Mesendoderm (in vitro differentiated cells): ENCODE measurements around the gene METAP2.

Source experiments
- DNase-seq: peaks from one replicate; pipeline ENCODE4 v3.0.0; 2013
- H2AK5ac ChIP-seq: 2 replicates; pipeline ENCODE4 v1.6.1; 2013; ENCODE audit warnings: low read length, inconsistent platforms
- H2BK120ac ChIP-seq: 2 replicates; pipeline ENCODE4 v1.6.1; 2013; ENCODE audit warnings: low read depth, mild to moderate bottlenecking, low read length, moderate library complexity, mixed read lengths
- H2BK15ac ChIP-seq: replicated peaks from 2 replicates; pipeline ENCODE4 v1.6.1; 2013; ENCODE audit warnings: low read depth, mild to moderate bottlenecking, moderate library complexity
- H2BK5ac ChIP-seq: 2 replicates; pipeline ENCODE4 v1.6.1; 2013; ENCODE audit warnings: low read length, inconsistent platforms
- H3K18ac ChIP-seq: 2 replicates; pipeline ENCODE4 v1.6.1; 2013; ENCODE audit warnings: mild to moderate bottlenecking, low read length, mixed read lengths
- H3K23ac ChIP-seq: one replicate; pipeline ENCODE4 v1.6.1; 2013; ENCODE audit warnings: low read length
- H3K27ac ChIP-seq: 2 replicates; pipeline ENCODE4 v1.5.1; 2013; ENCODE audit warnings: low read depth, mild to moderate bottlenecking, inconsistent platforms, low read length, moderate library complexity
- H3K27me3 ChIP-seq: 2 replicates; pipeline ENCODE4 v1.6.1; 2013; ENCODE audit warnings: low read length, control low read depth, mild to moderate bottlenecking, inconsistent platforms; ENCODE audit not compliant: insufficient read depth, poor library complexity
- H3K36me3 ChIP-seq: 2 replicates; pipeline ENCODE4 v1.6.1; 2013; ENCODE audit warnings: low read length, inconsistent platforms; ENCODE audit not compliant: control insufficient read depth, insufficient read depth
- H3K4ac ChIP-seq: one replicate; pipeline ENCODE4 v1.6.1; 2013; ENCODE audit warnings: low read depth, mild to moderate bottlenecking, low read length, moderate library complexity
- H3K4me1 ChIP-seq: 2 replicates; pipeline ENCODE4 v1.6.1; 2013; ENCODE audit warnings: low read depth, low read length, inconsistent platforms; ENCODE audit not compliant: control insufficient read depth
- H3K4me2 ChIP-seq: 2 replicates; pipeline ENCODE4 v1.6.1; 2013; ENCODE audit warnings: low read length
- H3K4me3 ChIP-seq: 2 replicates; pipeline ENCODE4 v1.5.1; 2013; ENCODE audit warnings: mild to moderate bottlenecking, low read length
- H3K56ac ChIP-seq: one replicate; pipeline ENCODE4 v1.6.1; 2013; ENCODE audit warnings: low read length
- H3K79me1 ChIP-seq: 2 replicates; pipeline ENCODE4 v1.6.1; 2013; ENCODE audit warnings: low read length, inconsistent platforms
- H3K79me2 ChIP-seq: 2 replicates; pipeline ENCODE4 v1.6.1; 2013; ENCODE audit warnings: mild to moderate bottlenecking, low read length; ENCODE audit not compliant: control insufficient read depth, insufficient read depth
- H3K9ac ChIP-seq: 2 replicates; pipeline ENCODE4 v1.6.1; 2013; ENCODE audit warnings: low read length, inconsistent platforms
- H4K5ac ChIP-seq: one replicate; pipeline ENCODE4 v1.6.1; 2013; ENCODE audit warnings: low read length
- H4K8ac ChIP-seq: one replicate; pipeline ENCODE4 v1.6.1; 2013; ENCODE audit warnings: low read depth, mild to moderate bottlenecking, control low read depth, low read length, moderate library complexity
- whole genome bisulfite sequencing: extraction: QIAGEN DNeasy Blood & Tissue Kit; methylation state at CpG from one replicate; pipeline ENCODE4 v1.1.7; 2013; ENCODE audit warnings: low lambda C conversion rate, missing lambda C conversion rate; ENCODE audit not compliant: insufficient coverage; ENCODE audit errors: extremely low coverage; 5-methylcytosine and 5-hydroxymethylcytosine counted together

METAP2 gene

DNA sequence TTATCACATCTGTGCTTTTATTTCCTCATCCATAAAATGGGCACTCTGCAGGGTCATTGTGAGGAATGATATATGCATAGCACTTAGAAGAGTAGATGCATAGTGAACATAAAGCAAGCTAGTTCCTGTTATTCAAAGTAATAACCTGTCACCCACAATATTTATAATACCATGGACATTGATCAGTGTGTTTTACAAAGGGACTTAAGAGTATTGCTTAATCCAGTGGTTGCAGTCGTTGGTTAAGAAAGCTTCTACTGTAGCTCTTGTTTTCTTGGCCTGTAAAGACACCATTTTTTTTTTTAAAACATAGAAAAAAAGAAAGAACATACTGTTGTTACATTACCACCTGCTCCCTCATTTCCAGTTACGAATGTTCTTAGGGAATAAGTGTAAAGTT lies 13.1 kb downstream of the METAP2 start:
- Histone ChIP-seq H3K79me2 (peaks cover 8% of the 10 kb centered on the region), H3K4me3 (no peak overlapping the region), H4K5ac (no peak overlapping the region), H3K4me1 (no peaks in the 10 kb centered on the region), H2BK15ac (no peak overlapping the region), H3K23ac (no peak overlapping the region), H3K27me3 (no peaks in the 10 kb centered on the region), H3K9ac (no peak overlapping the region), H4K8ac (no peak overlapping the region), H3K56ac (no peak overlapping the region), H2BK120ac (no peak overlapping the region), H3K18ac (no peak overlapping the region), H2AK5ac (no peak overlapping the region), H2BK5ac (no peak overlapping the region), H3K79me1 (peaks cover 2% of the 10 kb centered on the region), H3K4ac (no peak overlapping the region), H3K36me3 (peaks cover 2% of the 10 kb centered on the region), H3K4me2 (no peak overlapping the region), H3K27ac (no peak overlapping the region)
- DNase-seq = no peak
- no CpG with 5 or more reads among the region's 2 CpGs for WGBS

- Histone ChIP-seq H3K27ac (no peak overlapping the region), H2BK15ac (no peak overlapping the region), H2BK5ac (no peak overlapping the region), H3K4me2 (no peak overlapping the region), H4K5ac (no peak overlapping the region), H3K4me1 (no peaks in the 10 kb centered on the region), H3K4me3 (no peak overlapping the region), H3K4ac (no peak overlapping the region), H2BK120ac (no peak overlapping the region), H3K79me1 (peaks cover 2% of the 10 kb centered on the region), H3K23ac (no peak overlapping the region), H3K18ac (no peak overlapping the region), H3K56ac (no peak overlapping the region), H3K36me3 (no peaks in the 10 kb centered on the region), H3K27me3 (no peaks in the 10 kb centered on the region), H3K79me2 (no peaks in the 10 kb centered on the region), H2AK5ac (no peak overlapping the region), H4K8ac (no peak overlapping the region), H3K9ac (no peak overlapping the region)
- no CpG with 5 or more reads among the region's 2 CpGs for WGBS
- no peak for DNase-seq
Measured at GRCh38 chr12:95492462-95492861, 18.5 kb downstream of the METAP2 start.

GRCh38 chr12:95494888-95495287 lies 20.9 kb downstream of the METAP2 start:
- H2BK15ac ChIP-seq = no peak overlapping the region
- H3K27me3 ChIP-seq = no peaks in the 10 kb centered on the region
- H3K23ac ChIP-seq = no peak overlapping the region
- H4K8ac ChIP-seq = no peak overlapping the region
- no peak overlapping the region for H4K5ac ChIP-seq
- H2AK5ac ChIP-seq = no peak overlapping the region
- WGBS = no CpG with 5 or more reads among the region's 2 CpGs
- H3K18ac ChIP-seq = no peak overlapping the region
- no peak overlapping the region for H2BK120ac ChIP-seq
- H3K79me2 ChIP-seq = peaks cover 2% of the 10 kb centered on the region
- H3K4me3 ChIP-seq = no peak overlapping the region
- no peak overlapping the region for H3K9ac ChIP-seq
- H3K4me2 ChIP-seq = no peak overlapping the region
- no peaks in the 10 kb centered on the region for H3K4me1 ChIP-seq
- DNase-seq = no peak
- peaks cover 4% of the 10 kb centered on the region for H3K79me1 ChIP-seq
- peaks cover 2% of the 10 kb centered on the region for H3K36me3 ChIP-seq
- no peak overlapping the region for H2BK5ac ChIP-seq
- H3K27ac ChIP-seq = no peak overlapping the region
- H3K56ac ChIP-seq = no peak overlapping the region
- H3K4ac ChIP-seq = no peak overlapping the region

GRCh38 chr12:95495433-95495832 lies 21.5 kb downstream of the METAP2 start:
- H4K5ac ChIP-seq = no peak overlapping the region
- H3K56ac ChIP-seq = no peak overlapping the region
- DNase-seq = no peak
- no peak overlapping the region for H2AK5ac ChIP-seq
- H4K8ac ChIP-seq = no peak overlapping the region
- H3K36me3 ChIP-seq = peaks cover 2% of the 10 kb centered on the region
- no peak overlapping the region for H3K27ac ChIP-seq
- no peak overlapping the region for H3K9ac ChIP-seq
- no peaks in the 10 kb centered on the region for H3K4me1 ChIP-seq
- no peak overlapping the region for H3K18ac ChIP-seq
- H2BK15ac ChIP-seq = no peak overlapping the region
- no peak overlapping the region for H3K4me2 ChIP-seq
- no peaks in the 10 kb centered on the region for H3K27me3 ChIP-seq
- H3K4me3 ChIP-seq = no peak overlapping the region
- no peak overlapping the region for H2BK120ac ChIP-seq
- no peak overlapping the region for H3K4ac ChIP-seq
- H3K23ac ChIP-seq = no peak overlapping the region
- H2BK5ac ChIP-seq = no peak overlapping the region
- peaks cover 2% of the 10 kb centered on the region for H3K79me2 ChIP-seq
- WGBS = no CpG with 5 or more reads among the region's 1 CpG
- H3K79me1 ChIP-seq = peaks cover 4% of the 10 kb centered on the region

DNA sequence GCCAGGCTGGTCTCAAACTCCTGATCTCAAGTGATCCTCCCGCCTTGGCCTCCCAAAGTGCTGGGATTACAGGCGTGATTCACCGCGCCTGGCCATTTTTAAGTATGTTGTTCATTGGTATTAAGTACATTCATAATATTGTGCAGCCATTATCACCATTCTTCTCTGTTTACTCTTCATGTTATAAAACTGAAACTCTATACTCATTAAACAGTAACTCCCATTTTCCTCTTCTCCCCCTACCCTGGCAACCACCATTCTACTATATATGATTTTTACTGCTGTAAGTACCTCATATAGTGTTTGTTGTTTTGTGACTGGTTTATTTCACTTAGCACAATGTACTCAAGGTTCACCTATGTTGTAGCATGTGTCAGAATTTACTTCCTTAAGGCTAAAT lies 23.1 kb downstream of the METAP2 start:
- H3K27me3 ChIP-seq = no peaks in the 10 kb centered on the region
- no peak overlapping the region for H4K5ac ChIP-seq
- H3K4ac ChIP-seq = no peak overlapping the region
- H4K8ac ChIP-seq = no peak overlapping the region
- no peak overlapping the region for H3K18ac ChIP-seq
- H3K4me3 ChIP-seq = no peak overlapping the region
- H2BK120ac ChIP-seq = no peak overlapping the region
- no peaks in the 10 kb centered on the region for H3K4me1 ChIP-seq
- peaks cover 2% of the 10 kb centered on the region for H3K79me2 ChIP-seq
- no peak for DNase-seq
- no peak overlapping the region for H3K27ac ChIP-seq
- H3K23ac ChIP-seq = no peak overlapping the region
- H3K4me2 ChIP-seq = no peak overlapping the region
- no peak overlapping the region for H2AK5ac ChIP-seq
- no peak overlapping the region for H2BK15ac ChIP-seq
- H3K79me1 ChIP-seq = peaks cover 4% of the 10 kb centered on the region
- no CpG with 5 or more reads among the region's 4 CpGs for WGBS
- H3K36me3 ChIP-seq = peaks cover 2% of the 10 kb centered on the region
- no peak overlapping the region for H2BK5ac ChIP-seq
- H3K56ac ChIP-seq = no peak overlapping the region
- H3K9ac ChIP-seq = no peak overlapping the region

DNA sequence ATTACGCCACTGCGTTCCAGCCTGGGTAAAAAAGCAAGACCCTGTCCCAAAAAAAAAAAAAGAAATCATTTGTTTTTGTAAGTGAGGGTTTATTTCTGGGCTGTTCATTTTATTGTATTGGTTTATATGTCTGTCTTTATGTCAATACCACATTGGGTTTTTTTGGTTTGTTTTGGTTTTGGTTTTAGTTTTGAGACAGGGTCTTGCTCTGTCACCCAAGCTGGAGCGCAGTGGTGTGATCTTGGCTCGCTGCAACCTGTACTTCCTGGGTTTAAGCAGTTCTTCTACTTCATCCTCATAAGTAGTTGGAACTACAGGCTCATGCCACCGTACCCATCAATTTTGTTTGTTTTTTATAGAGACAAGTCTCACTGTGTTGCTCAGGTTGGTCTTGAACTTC lies 25.0 kb downstream of the METAP2 start:
- H3K23ac ChIP-seq = no peak overlapping the region
- WGBS = no CpG with 5 or more reads among the region's 5 CpGs

More for the DNA sequence above, 25.0 kb downstream of the METAP2 start:
- H3K27ac ChIP-seq = no peak overlapping the region
- H2BK5ac ChIP-seq = no peak overlapping the region
- peaks cover 5% of the 10 kb centered on the region for H3K79me2 ChIP-seq
- no peak overlapping the region for H2BK15ac ChIP-seq
- no peak overlapping the region for H3K18ac ChIP-seq
- peaks cover 5% of the 10 kb centered on the region for H3K36me3 ChIP-seq
- no peak overlapping the region for H3K9ac ChIP-seq
- H4K8ac ChIP-seq = no peak overlapping the region
- no peak overlapping the region for H3K4me3 ChIP-seq
- no peak overlapping the region for H4K5ac ChIP-seq
- no peak overlapping the region for H2AK5ac ChIP-seq
- no peak overlapping the region for H3K4me2 ChIP-seq
- H3K27me3 ChIP-seq = no peaks in the 10 kb centered on the region
- no peak overlapping the region for H3K56ac ChIP-seq
- no peak overlapping the region for H2BK120ac ChIP-seq
- H3K4ac ChIP-seq = no peak overlapping the region
- no peak for DNase-seq
- no peaks in the 10 kb centered on the region for H3K4me1 ChIP-seq
- H3K79me1 ChIP-seq = peaks cover 7% of the 10 kb centered on the region
